ENCODE data around the gene IMMP2L.
A peak's percentile ranks its signal among the peaks of the same experiment; 100 is the strongest.
"Not testable (repeated sequence)": the region's sequence is repeated elsewhere in the genome, so short reads cannot be mapped to it uniquely, and the experiment has no call there.

The IMMP2L gene

GRCh38 chr7:111501799-111502198, 60.5 kb downstream of the IMMP2L start:
- DNase-seq = not testable (repeated sequence)

- DNase-seq = no peak
These were observed 63.3 kb downstream of the IMMP2L start for GRCh38 chr7:111499027-111499426.

GRCh38 chr7:111498391-111499007, 63.8 kb downstream of the IMMP2L start:
- no peak for DNase-seq

DNA sequence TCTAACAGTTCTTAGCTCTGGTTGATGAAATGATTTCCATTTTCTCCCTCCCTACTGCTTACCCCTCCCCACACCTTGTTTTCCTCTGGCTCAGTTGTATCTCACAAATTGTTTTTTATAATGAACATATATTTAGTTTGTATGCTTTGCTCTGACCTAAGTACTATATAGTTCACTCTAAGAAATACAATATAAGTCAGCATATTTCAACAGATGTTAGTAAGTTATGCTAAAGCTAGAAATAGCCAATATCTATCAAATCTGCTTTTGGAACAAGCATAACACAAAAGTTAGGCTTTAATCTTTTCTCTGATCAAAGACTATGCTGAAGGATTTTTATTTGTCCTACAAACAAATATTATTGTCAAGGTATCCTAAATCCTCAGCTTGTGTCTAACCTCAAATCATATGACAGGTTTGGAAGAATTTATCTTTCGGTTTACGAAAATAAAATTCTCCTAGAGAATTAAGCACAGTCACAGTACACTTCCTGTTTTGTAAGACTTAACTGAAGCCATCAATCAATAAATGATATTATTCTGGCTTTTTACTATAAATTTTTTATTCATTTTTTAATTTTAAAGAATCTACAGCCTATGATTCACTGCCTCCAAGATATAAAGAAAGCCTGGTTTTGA, 67.0 kb downstream of the IMMP2L start:
- no peak for DNase-seq

GRCh38 chr7:111492234-111492633, 70.1 kb downstream of the IMMP2L start:
- DNase-seq = no peak

DNA sequence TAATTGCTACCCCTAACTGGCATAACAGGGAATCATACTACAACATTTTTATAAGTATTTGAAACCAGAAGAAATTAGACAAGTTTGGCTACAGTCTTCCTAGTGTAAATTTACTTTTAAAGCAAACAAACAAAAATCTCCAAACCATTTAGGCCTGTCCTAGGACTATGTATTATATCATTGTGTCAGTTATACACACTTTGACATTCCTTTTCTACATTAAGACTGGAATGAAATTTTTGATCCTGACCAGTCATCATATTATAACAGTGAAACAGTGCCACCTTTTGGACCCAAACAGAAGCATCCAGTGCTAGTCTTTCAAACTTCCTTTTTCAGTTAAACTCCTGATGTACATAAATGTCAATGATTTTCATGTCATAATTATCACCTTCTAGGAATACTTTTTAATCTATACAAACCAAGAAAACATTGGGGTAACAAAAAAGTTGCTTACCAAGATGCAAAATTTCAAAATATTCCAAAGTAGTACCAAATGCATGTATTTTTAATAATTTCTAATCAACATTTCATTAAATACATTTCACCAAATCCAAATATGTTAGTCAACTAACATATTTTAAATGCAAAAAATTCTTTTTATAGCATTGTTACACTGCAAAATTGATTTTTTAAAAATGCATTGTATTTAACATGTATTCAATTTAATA, 75.7 kb downstream of the IMMP2L start:
- peak; percentile 89 for DNase-seq

DNA sequence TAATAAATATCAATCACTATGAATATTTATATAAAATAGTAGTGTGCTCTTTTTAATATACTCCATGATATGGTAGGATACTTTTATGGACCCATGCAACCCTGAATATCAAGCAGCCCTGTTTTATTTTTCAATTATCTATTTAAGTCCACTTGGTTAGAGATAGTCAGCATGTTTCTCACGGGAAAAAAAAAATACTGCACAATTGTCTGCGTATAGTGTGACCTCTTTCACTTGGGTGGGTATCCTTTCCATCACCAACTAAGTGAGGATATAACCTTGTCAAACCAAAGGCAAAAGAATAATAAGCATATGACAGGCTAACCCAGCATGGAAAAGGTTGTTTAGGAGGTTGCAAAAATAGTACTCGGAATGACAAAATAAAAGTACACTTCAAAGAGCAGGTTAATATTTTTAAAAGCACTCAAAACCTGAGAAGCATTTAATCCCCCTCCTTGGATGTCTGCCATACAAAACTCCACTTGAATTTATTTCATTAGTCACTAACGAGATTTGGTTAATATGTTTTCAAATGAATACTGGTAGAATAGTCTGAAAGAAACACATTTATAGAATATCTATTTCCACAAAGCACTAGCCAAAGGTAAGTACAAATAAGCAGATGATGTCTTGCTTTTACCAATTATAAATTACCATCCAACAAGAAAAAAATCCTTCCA, 76.5 kb downstream of the IMMP2L start:
- peak; percentile 95 for DNase-seq

GRCh38 chr7:111483078-111483477, 79.2 kb downstream of the IMMP2L start:
- no peak for DNase-seq

- DNase-seq = no peak
These were observed 84.6 kb downstream of the IMMP2L start for GRCh38 chr7:111477462-111478225.

- DNase-seq = no peak
These were observed 85.6 kb downstream of the IMMP2L start for GRCh38 chr7:111476586-111477293.

DNA sequence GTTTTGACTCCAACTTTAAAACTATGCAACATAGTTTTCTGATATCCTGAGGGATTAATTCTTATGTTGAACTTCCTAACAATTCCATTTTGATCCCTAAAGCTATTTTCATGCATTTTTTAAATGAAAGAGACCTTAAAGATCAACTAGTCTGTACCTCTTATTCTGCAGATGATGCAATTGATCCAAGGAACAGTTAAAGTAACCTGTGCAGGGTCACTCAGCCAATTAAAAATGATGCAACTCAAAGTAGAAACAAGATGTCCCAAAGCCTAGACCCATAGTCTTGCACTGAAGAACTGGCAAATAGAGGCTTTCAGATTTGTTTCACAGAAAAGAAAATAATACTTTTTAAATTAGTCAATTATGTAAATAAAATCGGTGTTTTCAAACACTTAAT, 86.3 kb downstream of the IMMP2L start:
- no peak for DNase-seq

GRCh38 chr7:111475419-111475748, 86.9 kb downstream of the IMMP2L start:
- DNase-seq = no peak

DNA sequence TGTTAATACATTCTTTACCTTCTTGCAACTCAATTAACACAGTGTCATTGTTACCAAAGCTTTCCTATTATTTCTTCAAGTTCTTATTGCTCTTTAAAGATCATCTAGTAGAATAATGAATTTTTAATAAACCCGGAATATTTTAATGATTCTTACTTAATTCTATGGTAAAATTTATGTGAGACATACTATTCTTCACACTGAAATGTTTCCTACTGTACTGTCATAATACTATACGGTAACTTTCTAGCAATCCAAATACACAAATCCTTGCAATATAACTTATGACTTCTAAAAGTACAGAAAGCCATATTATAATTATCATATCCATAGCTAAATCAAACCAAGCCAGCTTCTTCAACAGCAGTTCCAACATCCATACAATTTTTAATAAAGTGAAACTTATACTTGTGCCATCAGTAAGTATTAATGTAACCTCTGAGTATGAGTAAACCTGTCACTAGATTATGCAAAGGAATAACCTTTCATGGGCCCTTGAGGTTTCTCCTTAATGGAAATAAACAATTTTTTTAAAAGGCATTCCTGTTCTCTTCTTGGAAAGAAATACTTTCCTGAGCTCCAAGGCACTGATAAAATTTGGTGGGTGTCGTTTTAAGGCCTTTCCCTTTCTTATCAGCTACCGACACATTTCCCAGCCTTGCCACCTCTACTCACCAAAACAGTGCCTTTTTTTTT, 87.4 kb downstream of the IMMP2L start:
- no peak for DNase-seq

GRCh38 chr7:111473449-111474198, 88.7 kb downstream of the IMMP2L start:
- no peak for DNase-seq

- DNase-seq = no peak
These were observed 91.3 kb downstream of the IMMP2L start for GRCh38 chr7:111470998-111471397.

GRCh38 chr7:111469894-111470293, 92.4 kb downstream of the IMMP2L start:
- not testable (repeated sequence) for DNase-seq

- not testable (repeated sequence) for DNase-seq
These were observed 96.5 kb downstream of the IMMP2L start for GRCh38 chr7:111465774-111466173.

DNA sequence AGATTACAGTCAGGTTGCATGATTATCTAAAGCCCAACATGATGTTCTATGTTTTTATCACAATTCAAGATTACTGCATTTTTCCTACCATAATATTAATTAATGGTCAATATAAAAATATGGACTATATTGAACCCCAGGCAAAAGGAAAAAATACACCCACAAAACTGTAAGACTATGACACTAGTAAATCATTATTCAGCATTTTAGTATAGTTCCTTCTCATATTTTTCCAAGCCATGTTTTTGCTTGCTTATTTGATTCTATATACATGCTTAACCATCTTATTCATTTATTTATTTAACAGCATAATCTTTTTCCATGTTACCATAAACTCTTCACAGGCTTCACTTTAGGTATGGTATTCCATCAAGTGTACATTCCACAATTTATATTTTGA, 101.6 kb downstream of the IMMP2L start:
- no peak for DNase-seq

DNA sequence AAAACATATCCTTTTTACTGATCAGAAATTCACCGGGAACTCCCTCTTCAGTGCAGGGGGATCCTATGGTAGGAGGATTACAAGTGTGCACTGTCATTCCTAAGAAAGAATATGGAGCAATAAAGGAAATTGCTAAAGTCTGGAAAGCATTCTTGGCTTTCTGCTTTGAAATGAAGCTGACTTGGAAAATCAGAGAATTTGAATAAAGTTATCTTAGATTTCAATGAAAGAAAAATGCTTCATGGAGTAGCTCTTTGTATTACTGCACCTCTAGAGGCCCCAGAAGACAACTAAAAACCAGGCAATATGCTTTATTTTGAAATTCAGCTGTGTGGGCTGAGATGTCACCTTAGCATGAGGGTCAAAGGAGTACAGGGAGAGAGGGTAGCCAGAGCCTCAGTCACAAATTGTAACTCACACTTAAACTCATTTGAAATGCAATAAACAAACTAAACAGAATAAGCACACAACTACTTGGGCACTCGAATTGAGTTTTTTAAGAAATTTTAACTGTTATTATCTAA, 102.5 kb downstream of the IMMP2L start:
- no peak for DNase-seq

- no peak for DNase-seq
These were observed 103.1 kb downstream of the IMMP2L start for GRCh38 chr7:111459065-111459756.
